Measurements from ENCODE around the gene GABPB2. TPM values are rescaled to one million over a fixed set of nuclear protein-coding genes. Genes with fewer than 3 reads are reported as not detected.
A peak's percentile ranks its signal among the peaks of the same experiment; 100 is the strongest.

Gene GABPB2
- polyA plus RNA-seq, 4 donors: 1.1 to 12.6 (median 5.0) TPM

DNA sequence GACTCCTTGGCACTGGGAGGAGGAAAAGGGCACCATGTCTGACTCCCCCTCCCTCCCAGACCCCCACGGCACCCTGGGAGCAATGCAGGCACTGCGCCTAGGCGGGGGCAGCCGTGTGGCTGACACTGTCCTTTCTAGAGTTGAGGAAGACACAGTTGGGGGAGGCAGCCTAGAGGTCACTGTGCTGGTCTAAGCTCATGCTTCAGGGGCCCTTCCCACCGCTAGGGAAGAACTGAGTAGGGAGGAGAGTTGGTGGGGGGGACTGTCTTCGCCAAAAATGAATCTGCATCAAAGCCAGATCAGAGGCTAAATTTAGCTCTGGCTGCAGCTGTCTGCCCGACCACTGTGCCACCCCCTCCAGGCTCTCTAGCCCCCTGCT lies 72.5 kb downstream of the GABPB2 start:
- peaks cover 0 to 20% (median 3%) of the 10 kb centered on the region in 3 donors for H3K4me1 ChIP-seq (ENCODE audit: control insufficient read depth in 3 of 3, insufficient read depth in 2 of 3, low read depth in 1 of 3, low read length in 2 of 3)
- no peak for FAIRE-seq
- WGBS, 3 donors: 71 to 85% (median 80%) methylated on average over 7 of the region's 7 CpGs

DNA sequence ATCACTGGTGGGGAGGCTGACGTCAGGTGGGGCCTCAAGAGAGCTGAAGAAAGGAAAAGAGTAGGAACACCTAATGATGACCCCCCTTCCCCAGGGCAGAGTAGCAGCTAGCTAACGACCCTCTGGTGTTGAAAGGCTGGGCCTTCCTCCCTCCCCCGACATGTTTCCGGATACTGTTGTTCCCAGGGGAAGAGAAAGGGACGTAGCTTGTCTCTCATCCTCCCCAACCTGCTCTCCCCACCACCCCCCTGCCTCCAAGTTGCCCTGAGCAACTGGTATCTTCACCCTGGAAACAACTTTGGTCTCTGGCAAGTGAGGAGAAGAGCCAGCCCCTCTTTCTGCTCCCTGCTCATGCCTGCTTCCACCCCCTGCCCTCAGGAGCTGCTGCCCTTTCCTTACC lies 73.4 kb downstream of the GABPB2 start:
- Histone ChIP-seq H3K27ac (ENCODE audit: low read depth in 1 of 3, low read length in 2 of 3) (no peak overlapping the region), H3K36me3 (ENCODE audit: control insufficient read depth in 3 of 3, insufficient read depth in 2 of 3, low read depth in 1 of 3, low read length in 3 of 3) (peaks cover 0 to 28% (median 0%) of the 10 kb centered on the region in 3 donors), H3K27me3 (ENCODE audit: control insufficient read depth in 3 of 3, insufficient read depth in 3 of 3, low read length in 3 of 3) (peaks cover 0 to 7% (median 0%) of the 10 kb centered on the region in 3 donors), H3K4me1 (ENCODE audit: control insufficient read depth in 3 of 3, insufficient read depth in 2 of 3, low read depth in 1 of 3, low read length in 2 of 3) (peaks cover 0 to 20% (median 3%) of the 10 kb centered on the region in 3 donors), H3K9me3 (ENCODE audit: control insufficient read depth in 2 of 2, insufficient read depth in 1 of 2, low read depth in 1 of 2, low read length in 1 of 2) (no peaks in the 10 kb centered on the region), H3K4me3 (ENCODE audit: low read depth in 1 of 3, low read length in 3 of 3) (no peak overlapping the region)
- no peak for FAIRE-seq
- no peak for DNase-seq
- 66 to 78% (median 73%) methylated on average over 3 to 5 of the region's 5 CpGs for WGBS, 3 donors

More for the DNA sequence above, 72.5 kb downstream of the GABPB2 start:
- H3K27ac ChIP-seq (ENCODE audit: low read depth in 1 of 3, low read length in 2 of 3): no peak overlapping the region
- DNase-seq: no peak
- no peaks in the 10 kb centered on the region for H3K9me3 ChIP-seq (ENCODE audit: control insufficient read depth in 2 of 2, insufficient read depth in 1 of 2, low read depth in 1 of 2, low read length in 1 of 2)
- peaks cover 0 to 7% (median 0%) of the 10 kb centered on the region in 3 donors for H3K27me3 ChIP-seq (ENCODE audit: control insufficient read depth in 3 of 3, insufficient read depth in 3 of 3, low read length in 3 of 3)
- peaks cover 0 to 37% (median 0%) of the 10 kb centered on the region in 3 donors for H3K36me3 ChIP-seq (ENCODE audit: control insufficient read depth in 3 of 3, insufficient read depth in 2 of 3, low read depth in 1 of 3, low read length in 3 of 3)
- no peak overlapping the region for H3K4me3 ChIP-seq (ENCODE audit: low read depth in 1 of 3, low read length in 3 of 3)

DNA sequence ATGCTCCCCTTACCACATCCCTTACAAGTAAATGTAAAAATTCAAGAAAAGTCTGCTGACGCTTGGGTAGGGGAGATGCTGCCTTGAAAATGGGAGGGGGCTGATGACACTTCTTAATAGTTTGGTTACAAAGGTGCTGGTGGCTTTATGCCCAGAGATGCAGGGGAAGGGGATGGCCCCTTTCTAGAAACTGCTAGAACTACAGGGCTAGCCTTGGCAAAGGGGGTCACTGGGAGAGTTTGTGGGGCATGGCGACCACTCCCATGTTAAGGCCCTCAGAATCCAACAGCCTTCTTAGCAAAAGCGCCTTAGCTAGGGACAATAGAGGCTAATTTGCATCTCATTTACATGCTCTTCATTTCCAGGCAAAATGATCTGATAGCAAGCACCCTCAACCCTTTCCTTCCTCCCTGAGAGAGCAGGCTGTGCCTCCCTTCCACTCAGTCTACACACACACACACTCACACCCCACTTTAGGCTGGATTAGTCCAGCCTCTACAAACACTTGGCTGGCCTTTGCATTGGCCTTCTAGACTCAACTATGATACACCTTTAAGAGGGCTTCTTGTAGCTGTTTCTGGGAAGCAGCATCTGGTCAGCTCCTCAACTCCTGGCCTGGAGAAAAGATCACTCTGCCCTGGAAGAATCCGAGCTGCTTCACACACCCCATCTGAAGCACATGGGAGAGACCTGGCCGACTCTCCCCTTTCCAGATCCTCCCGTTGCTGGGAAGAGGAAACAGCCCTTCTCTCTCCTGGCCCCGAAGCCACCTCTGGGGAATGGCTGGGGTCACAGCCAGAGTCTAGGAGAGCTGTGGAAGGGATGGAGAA lies 74.1 kb downstream of the GABPB2 start:
- WGBS, 3 donors: 56 to 64% (median 58%) methylated on average over 6 to 7 of the region's 7 CpGs
- no peaks in the 10 kb centered on the region for H3K9me3 ChIP-seq (ENCODE audit: control insufficient read depth in 2 of 2, insufficient read depth in 1 of 2, low read depth in 1 of 2, low read length in 1 of 2)
- H3K27ac ChIP-seq (ENCODE audit: low read depth in 1 of 3, low read length in 2 of 3): no peak overlapping the region

GRCh38 chr1:151145304-151146071 lies 74.9 kb downstream of the GABPB2 start:
- H3K4me1 ChIP-seq (ENCODE audit: control insufficient read depth in 3 of 3, insufficient read depth in 2 of 3, low read depth in 1 of 3, low read length in 2 of 3): peaks cover 0 to 20% (median 3%) of the 10 kb centered on the region in 3 donors
- no peak for FAIRE-seq
- H3K36me3 ChIP-seq (ENCODE audit: control insufficient read depth in 3 of 3, insufficient read depth in 2 of 3, low read depth in 1 of 3, low read length in 3 of 3): peaks cover 0 to 18% (median 0%) of the 10 kb centered on the region in 3 donors
- H3K27me3 ChIP-seq (ENCODE audit: control insufficient read depth in 3 of 3, insufficient read depth in 3 of 3, low read length in 3 of 3): peaks cover 0 to 7% (median 0%) of the 10 kb centered on the region in 3 donors
- no peaks in the 10 kb centered on the region for H3K9me3 ChIP-seq (ENCODE audit: control insufficient read depth in 2 of 2, insufficient read depth in 1 of 2, low read depth in 1 of 2, low read length in 1 of 2)
- WGBS, 3 donors: 22 to 29% (median 23%) methylated on average over 38 to 43 of the region's 43 CpGs
- H3K27ac ChIP-seq (ENCODE audit: low read depth in 1 of 3, low read length in 2 of 3): no peak overlapping the region
- peak overlapping the region; percentile 45 to 91 (median 81) for H3K4me3 ChIP-seq (ENCODE audit: low read depth in 1 of 3, low read length in 3 of 3)
- DNase-seq: peak; percentile 20 to 61

More for the DNA sequence above, 74.1 kb downstream of the GABPB2 start:
- peak overlapping the region in 2 of 3 donors; percentile 81 to 91 for H3K4me3 ChIP-seq (ENCODE audit: low read depth in 1 of 3, low read length in 3 of 3)
- H3K27me3 ChIP-seq (ENCODE audit: control insufficient read depth in 3 of 3, insufficient read depth in 3 of 3, low read length in 3 of 3): peaks cover 0 to 7% (median 0%) of the 10 kb centered on the region in 3 donors
- H3K4me1 ChIP-seq (ENCODE audit: control insufficient read depth in 3 of 3, insufficient read depth in 2 of 3, low read depth in 1 of 3, low read length in 2 of 3): peaks cover 0 to 20% (median 3%) of the 10 kb centered on the region in 3 donors
- H3K36me3 ChIP-seq (ENCODE audit: control insufficient read depth in 3 of 3, insufficient read depth in 2 of 3, low read depth in 1 of 3, low read length in 3 of 3): peaks cover 0 to 23% (median 0%) of the 10 kb centered on the region in 3 donors
- DNase-seq (no peak), FAIRE-seq (no peak)

GRCh38 chr1:151146072-151146411 lies 75.5 kb downstream of the GABPB2 start:
- Histone ChIP-seq H3K27ac (ENCODE audit: low read depth in 1 of 3, low read length in 2 of 3) (peak overlapping the region in 2 of 3 donors; percentile 22 to 40), H3K4me3 (ENCODE audit: low read depth in 1 of 3, low read length in 3 of 3) (peak overlapping the region; percentile 45 to 91 (median 81)), H3K9me3 (ENCODE audit: control insufficient read depth in 2 of 2, insufficient read depth in 1 of 2, low read depth in 1 of 2, low read length in 1 of 2) (no peaks in the 10 kb centered on the region), H3K36me3 (ENCODE audit: control insufficient read depth in 3 of 3, insufficient read depth in 2 of 3, low read depth in 1 of 3, low read length in 3 of 3) (peaks cover 0 to 18% (median 0%) of the 10 kb centered on the region in 3 donors), H3K27me3 (ENCODE audit: control insufficient read depth in 3 of 3, insufficient read depth in 3 of 3, low read length in 3 of 3) (peaks cover 0 to 7% (median 0%) of the 10 kb centered on the region in 3 donors), H3K4me1 (ENCODE audit: control insufficient read depth in 3 of 3, insufficient read depth in 2 of 3, low read depth in 1 of 3, low read length in 2 of 3) (peaks cover 0 to 20% (median 3%) of the 10 kb centered on the region in 3 donors)
- no peak for FAIRE-seq
- 1 to 2% (median 1%) methylated on average over 21 to 26 of the region's 26 CpGs for WGBS, 3 donors
- DNase-seq: peak in 1 of 2 donors; percentile 8

DNA sequence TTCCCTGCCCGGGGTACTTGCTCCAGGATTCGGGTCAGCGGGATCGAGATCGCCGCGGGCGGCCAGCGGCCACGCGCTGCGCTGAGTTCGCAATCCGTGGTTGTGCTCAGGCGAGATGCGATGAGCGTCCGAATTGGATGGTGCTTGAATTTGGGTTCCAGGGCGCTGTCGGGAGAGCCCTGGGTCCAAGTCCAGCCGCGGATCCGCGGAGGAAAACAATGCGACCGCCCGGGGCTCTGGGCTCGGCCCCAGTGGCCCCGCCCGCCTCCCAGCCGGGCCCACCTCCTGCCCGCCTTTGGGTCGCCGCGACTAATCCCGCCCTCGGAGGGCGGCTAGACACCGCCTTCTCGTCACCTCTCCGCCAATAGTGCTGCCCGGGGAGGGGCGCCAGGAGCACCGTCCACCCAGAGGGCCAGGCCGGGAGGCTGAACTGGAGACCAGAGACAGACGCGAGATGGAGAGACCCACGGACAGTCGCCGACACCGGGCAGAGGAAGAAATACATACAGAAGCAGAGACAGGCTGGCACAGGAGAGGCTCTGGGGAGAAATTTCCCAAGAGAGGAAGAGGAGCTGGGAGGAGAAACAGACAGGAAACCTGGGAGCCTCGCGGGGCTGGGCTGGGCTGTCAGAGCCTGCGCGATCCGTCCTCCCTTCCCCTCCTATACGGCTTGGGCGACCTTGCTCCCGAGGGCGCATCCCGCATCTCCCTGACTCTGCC lies 76.0 kb downstream of the GABPB2 start, which contains the start of gene SEMA6C:
Gene SEMA6C (minus strand): TSS at position 220 of the 720 bp plus-strand sequence. CDS start 4,010 bp downstream, outside the sequence.
- no peaks in the 10 kb centered on the region for H3K9me3 ChIP-seq (ENCODE audit: control insufficient read depth in 2 of 2, insufficient read depth in 1 of 2, low read depth in 1 of 2, low read length in 1 of 2)
- WGBS, 3 donors: 0 to 1% (median 1%) methylated on average over 51 to 61 of the region's 61 CpGs
- peaks cover 0 to 7% (median 0%) of the 10 kb centered on the region in 3 donors for H3K27me3 ChIP-seq (ENCODE audit: control insufficient read depth in 3 of 3, insufficient read depth in 3 of 3, low read length in 3 of 3)
- peak; percentile 94 to 96 for DNase-seq
- peak within 1 kb of the TSS; percentile 36 to 68 (median 60) for H3K27ac ChIP-seq (ENCODE audit: low read depth in 1 of 3, low read length in 2 of 3)
- H3K36me3 ChIP-seq (ENCODE audit: control insufficient read depth in 3 of 3, insufficient read depth in 2 of 3, low read depth in 1 of 3, low read length in 3 of 3): peaks cover 0 to 17% (median 0%) of the 10 kb centered on the region in 3 donors
- no peak for FAIRE-seq
- H3K4me1 ChIP-seq (ENCODE audit: control insufficient read depth in 3 of 3, insufficient read depth in 2 of 3, low read depth in 1 of 3, low read length in 2 of 3): peaks cover 0 to 20% (median 3%) of the 10 kb centered on the region in 3 donors
- H3K4me3 ChIP-seq (ENCODE audit: low read depth in 1 of 3, low read length in 3 of 3): peak within 1 kb of the TSS; percentile 45 to 91 (median 81)

- FAIRE-seq: no peak
- Histone ChIP-seq H3K27ac (ENCODE audit: low read depth in 1 of 3, low read length in 2 of 3) (peak overlapping the region; percentile 36 to 68 (median 60)), H3K4me3 (ENCODE audit: low read depth in 1 of 3, low read length in 3 of 3) (peak overlapping the region in 2 of 3 donors; percentile 81 to 91), H3K27me3 (ENCODE audit: control insufficient read depth in 3 of 3, insufficient read depth in 3 of 3, low read length in 3 of 3) (peaks cover 0 to 7% (median 0%) of the 10 kb centered on the region in 3 donors), H3K4me1 (ENCODE audit: control insufficient read depth in 3 of 3, insufficient read depth in 2 of 3, low read depth in 1 of 3, low read length in 2 of 3) (peaks cover 0 to 20% (median 3%) of the 10 kb centered on the region in 3 donors), H3K9me3 (ENCODE audit: control insufficient read depth in 2 of 2, insufficient read depth in 1 of 2, low read depth in 1 of 2, low read length in 1 of 2) (no peaks in the 10 kb centered on the region), H3K36me3 (ENCODE audit: control insufficient read depth in 3 of 3, insufficient read depth in 2 of 3, low read depth in 1 of 3, low read length in 3 of 3) (peaks cover 0 to 14% (median 0%) of the 10 kb centered on the region in 3 donors)
- DNase-seq: no peak
- WGBS, 3 donors: 2 to 10% (median 9%) methylated on average over 7 of the region's 7 CpGs
Measured at GRCh38 chr1:151147132-151147503, 76.6 kb downstream of the GABPB2 start.

Measured in small intestine (tissue), 7 donors.